PC-9 (cell line): ENCODE data around the gene ZFP36L1. TPM values are rescaled to one million over a fixed set of nuclear protein-coding genes. Genes with fewer than 3 reads are reported as not detected.
A peak's percentile ranks its signal among the peaks of the same experiment; 100 is the strongest.

Experiments
- BruUV-seq: library from RNA; stranded (reverse); fragments of 400-500 nt; replicated peaks from 2 replicates; lab custom pipeline; 2021; lab: Mats Ljungman, UMichigan
- CTCF ChIA-PET: fragments of 300-600 bp; sonication (Branson Sonifier 250); formaldehyde crosslinking; loops from one replicate; lab custom pipeline; 2022; ENCODE audit warnings: antibody characterized with exemption; lab: Charles Lee
- POLR2A ChIA-PET: fragments of 300-600 bp; sonication (Branson Sonifier 250); formaldehyde crosslinking; loops from one replicate; lab custom pipeline; 2022; ENCODE audit warnings: antibody characterized with exemption; ENCODE audit not compliant: unreplicated experiment; lab: Charles Lee
- DNase-seq, 2 experiments: peaks; one replicate each; pipeline versions ENCODE4 v3.0.0 to v3.0.0-alpha.2; 2015 to 2022; ENCODE audit warnings: mixed read lengths in 1 of 2
- H2AFZ ChIP-seq: fragments of 200-600 bp; sonication (generic); 2 replicates; pipeline ENCODE4 v1.8.1; 2017; ENCODE audit warnings: antibody characterized with exemption
- H3F3A ChIP-seq: fragments of 200-600 bp; sonication (generic); 2 replicates; pipeline ENCODE4 v1.8.1; 2017; ENCODE audit warnings: antibody characterized with exemption, mild to moderate bottlenecking, low read depth; ENCODE audit not compliant: insufficient read depth
- H3K27ac ChIP-seq: fragments of 200-600 bp; sonication (generic); 2 replicates; pipeline ENCODE4 v1.6.1; 2016; ENCODE audit warnings: mixed run types
- H3K27me3 ChIP-seq: fragments of 200-600 bp; sonication (generic); 2 replicates; pipeline ENCODE4 v1.6.1; 2016; ENCODE audit warnings: low read depth, mixed run types; ENCODE audit not compliant: insufficient read depth
- H3K36me3 ChIP-seq: fragments of 200-600 bp; sonication (generic); 2 replicates; pipeline ENCODE4 v1.6.1; 2016; ENCODE audit warnings: low read depth, mixed run types
- H3K4me1 ChIP-seq: fragments of 200-600 bp; sonication (generic); replicated peaks from 2 replicates; pipeline ENCODE4 v1.6.1; 2016; ENCODE audit warnings: mixed run types; ENCODE audit not compliant: insufficient read depth
- H3K4me2 ChIP-seq: fragments of 200-600 bp; sonication (generic); 2 replicates; pipeline ENCODE4 v1.6.1; 2017; ENCODE audit warnings: mixed run types
- H3K4me3 ChIP-seq: fragments of 200-600 bp; sonication (generic); 2 replicates; pipeline ENCODE4 v1.6.1; 2016; ENCODE audit warnings: mixed run types
- H3K79me2 ChIP-seq: fragments of 200-600 bp; sonication (generic); 2 replicates; pipeline ENCODE4 v1.6.1; 2017; ENCODE audit warnings: low read depth, mixed run types
- H3K9me2 ChIP-seq: fragments of 200-600 bp; sonication (generic); 2 replicates; pipeline ENCODE4 v1.8.1; 2017; ENCODE audit warnings: mild to moderate bottlenecking; ENCODE audit not compliant: insufficient read depth
- H3K9me3 ChIP-seq: fragments of 200-600 bp; sonication (generic); 2 replicates; pipeline ENCODE4 v1.8.1; 2016; ENCODE audit warnings: low read depth; ENCODE audit not compliant: insufficient read depth
- H4K20me1 ChIP-seq: fragments of 200-600 bp; sonication (generic); 2 replicates; pipeline ENCODE4 v1.8.1; 2017; ENCODE audit not compliant: insufficient read depth
- CTCF ChIP-seq: fragments of 200-600 bp; sonication (generic); conservative IDR thresholded peaks from 2 replicates; pipeline ENCODE4 v1.6.1; 2017; ENCODE audit warnings: mixed run types, antibody characterized with exemption, mild to moderate bottlenecking, moderate library complexity
- EZH2 ChIP-seq: fragments of 200-600 bp; sonication (generic); IDR thresholded peaks from 2 replicates; pipeline ENCODE4 v1.8.0; 2017; ENCODE audit warnings: antibody characterized with exemption, low read depth
- intact Hi-C: fragments of 100-400 bp; cut with micrococcal nuclease; formaldehyde crosslinking; loops from one replicate; pipeline ENCODE4 v1.10.0; 2022; ENCODE audit not compliant: unreplicated experiment
- total RNA-seq: library from RNA; stranded (reverse); gene quantifications from 2 replicates; pipeline ENCODE4 v1.2.3, GENCODE V29; 2021

ZFP36L1 gene
- total RNA-seq, 1 experiment from 2014 or later: 179 TPM

- Histone ChIP-seq H4K20me1 (peaks cover 32% of the 10 kb centered on the region), H3F3A (peaks cover 76% of the 10 kb centered on the region), H3K9me3 (no peaks in the 10 kb centered on the region), H3K36me3 (peaks cover 49% of the 10 kb centered on the region), H3K4me3 (peak overlapping the region; percentile 95), H3K4me1 (peaks cover 48% of the 10 kb centered on the region), H3K79me2 (peaks cover 61% of the 10 kb centered on the region), H3K27ac (peak overlapping the region; percentile 98), H3K27me3 (no peaks in the 10 kb centered on the region), H3K4me2 (peak overlapping the region; percentile 100), H2AFZ (no peak overlapping the region), H3K9me2 (no peaks in the 10 kb centered on the region)
- TF ChIP-seq CTCF (no peak), EZH2 (no peak)
- BruUV-seq: no TSS peak
- ChIA-PET CTCF (interaction anchor here (0.6 to 0.9 kb wide), 6 partner anchors 26 to 314 kb away, joined by 3 to 10 read pairs (median 4); no protein-coding TSS in a partner anchor), POLR2A (interaction anchor here (0.7 kb wide), 1 partner anchor 239 kb away, joined by 3 read pairs; no protein-coding TSS in a partner anchor)
- DNase-seq: no peak
- intact Hi-C loops: loop anchor here (2.0 kb wide), 1 partner anchor 490 kb away; no protein-coding TSS in a partner anchor
These were observed 4.4 kb downstream of the ZFP36L1 start for GRCh38 chr14:68788275-68788995.

DNA sequence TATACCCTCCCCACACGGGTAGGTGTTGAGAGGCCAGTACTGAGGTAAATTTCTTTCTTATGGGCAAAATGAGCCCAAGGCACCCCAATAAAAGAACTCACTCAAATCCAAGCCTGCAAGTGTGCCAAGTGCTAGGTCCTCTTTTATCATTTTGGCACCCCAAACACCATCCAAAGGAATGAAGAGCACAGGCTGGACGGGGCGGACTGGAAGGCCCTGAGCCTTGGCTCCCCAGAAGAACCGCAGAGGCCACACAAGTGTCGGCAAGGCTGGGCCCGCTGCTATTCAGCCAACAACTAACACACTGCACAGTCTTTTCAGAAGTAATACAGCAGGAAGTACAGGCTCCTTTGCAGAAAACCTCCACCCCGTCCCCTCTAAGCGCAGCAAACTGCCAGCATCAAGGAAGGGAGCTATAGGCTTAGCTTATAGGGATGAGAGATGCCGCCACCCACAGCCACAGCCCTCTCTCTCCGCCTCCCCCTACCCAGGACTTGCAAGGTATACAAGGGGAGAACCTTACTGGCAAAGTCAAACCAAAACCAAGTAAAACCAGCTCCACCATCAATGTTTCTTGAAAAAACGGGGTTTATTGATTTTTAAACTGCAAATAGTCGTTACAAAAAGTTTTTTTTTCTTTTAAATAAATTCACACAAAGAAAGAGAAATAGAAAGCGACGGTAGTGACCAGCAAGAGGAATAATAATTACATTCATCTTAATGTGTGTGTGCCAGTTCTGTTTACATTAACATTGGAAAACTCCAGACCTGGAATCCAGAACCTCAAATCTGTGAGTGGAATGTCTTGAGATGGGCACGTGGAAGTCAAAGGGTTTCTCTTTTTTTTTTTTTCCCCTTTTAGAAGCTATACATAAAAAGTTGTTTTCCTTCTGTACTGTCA is 5.5 kb downstream of the ZFP36L1 start:
- Histone ChIP-seq H4K20me1 (peaks cover 27% of the 10 kb centered on the region), H3K9me3 (no peaks in the 10 kb centered on the region), H3K36me3 (peaks cover 49% of the 10 kb centered on the region), H3K4me2 (peak overlapping the region; percentile 100), H3K4me3 (peak overlapping the region; percentile 95; the same call in 1 of the 2 replicates), H3K27me3 (no peaks in the 10 kb centered on the region), H3K79me2 (peaks cover 55% of the 10 kb centered on the region), H3K27ac (peak overlapping the region; percentile 98), H3K9me2 (no peaks in the 10 kb centered on the region), H2AFZ (no peak overlapping the region), H3F3A (peaks cover 70% of the 10 kb centered on the region), H3K4me1 (peaks cover 48% of the 10 kb centered on the region)
- intact Hi-C loops: loop anchor here (1.0 kb wide), 1 partner anchor 158 kb away; no protein-coding TSS in a partner anchor
- BruUV-seq: no TSS peak
- DNase-seq: peak in 1 of 2 experiments; percentile 31
- ChIA-PET POLR2A (interaction anchor here (0.5 to 1.2 kb wide), 9 partner anchors 8 to 548 kb away, joined by 3 to 29 read pairs (median 5); no protein-coding TSS in a partner anchor), CTCF (interaction anchor here (0.6 to 0.8 kb wide), 4 partner anchors 8 to 1083 kb away, joined by 3 to 4 read pairs (median 4); no protein-coding TSS in a partner anchor)
- TF ChIP-seq CTCF (no peak), EZH2 (no peak)
